Stomach smooth muscle (tissue), 2 donors: Measurements from ENCODE around the gene PKHD1.

ENCODE experiments used
- H3K27ac ChIP-seq: one replicate; pipeline ENCODE4 v1.7.0; 2013; ENCODE audit warnings: mild to moderate bottlenecking, low read length, inconsistent platforms
- H3K27me3 ChIP-seq, 2 donors: one replicate each; pipeline ENCODE4 v1.7.0; 2013; ENCODE audit warnings: low read length in 2 of 2; ENCODE audit not compliant: insufficient read depth in 2 of 2, control insufficient read depth in 1 of 2
- H3K36me3 ChIP-seq, 2 donors: one replicate each; pipeline ENCODE4 v1.7.0; 2013; ENCODE audit warnings: low read length in 2 of 2; ENCODE audit not compliant: control insufficient read depth in 2 of 2, insufficient read depth in 2 of 2
- H3K4me1 ChIP-seq: one replicate; pipeline ENCODE4 v1.7.0; 2013; ENCODE audit warnings: low read length; ENCODE audit not compliant: control insufficient read depth, insufficient read depth
- H3K4me3 ChIP-seq, 2 donors: one replicate each; pipeline ENCODE4 v1.7.0; 2013; ENCODE audit warnings: low read length in 2 of 2
- H3K9ac ChIP-seq, 2 donors: one replicate each; pipeline ENCODE4 v1.7.0; 2013; ENCODE audit warnings: low read length in 2 of 2, mild to moderate bottlenecking in 1 of 2
- H3K9me3 ChIP-seq, 2 donors: one replicate each; pipeline ENCODE4 v1.7.0; 2013; ENCODE audit warnings: low read length in 2 of 2; ENCODE audit not compliant: control insufficient read depth in 2 of 2
- donor health status: healthy.
- donor health status: Pancreatic carcinoma.

PKHD1 gene

DNA sequence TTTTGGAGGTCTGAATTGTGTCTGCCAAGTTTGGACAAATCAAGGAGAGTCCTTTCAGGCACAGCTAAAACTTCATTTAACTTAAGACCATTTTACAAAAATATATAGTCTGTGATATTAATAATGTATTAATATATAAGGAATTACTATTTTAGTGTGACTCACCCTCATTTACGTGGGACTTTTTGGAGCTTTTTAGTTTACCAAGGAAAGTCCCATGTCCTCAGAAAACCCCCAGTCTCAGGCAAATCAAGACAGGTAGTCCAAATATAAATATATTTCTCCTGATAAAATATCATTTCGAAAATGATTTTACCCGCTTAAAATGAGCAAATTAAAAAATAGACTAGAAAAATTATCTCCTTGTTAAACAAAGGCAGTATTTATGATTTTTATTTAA lies 479.0 kb downstream of the PKHD1 start:
- Histone ChIP-seq H3K27ac (no peak overlapping the region), H3K4me3 (no peak overlapping the region), H3K9me3 (no peaks in the 10 kb centered on the region), H3K4me1 (no peaks in the 10 kb centered on the region), H3K9ac (no peak overlapping the region), H3K27me3 (no peaks in the 10 kb centered on the region), H3K36me3 (no peaks in the 10 kb centered on the region)

DNA sequence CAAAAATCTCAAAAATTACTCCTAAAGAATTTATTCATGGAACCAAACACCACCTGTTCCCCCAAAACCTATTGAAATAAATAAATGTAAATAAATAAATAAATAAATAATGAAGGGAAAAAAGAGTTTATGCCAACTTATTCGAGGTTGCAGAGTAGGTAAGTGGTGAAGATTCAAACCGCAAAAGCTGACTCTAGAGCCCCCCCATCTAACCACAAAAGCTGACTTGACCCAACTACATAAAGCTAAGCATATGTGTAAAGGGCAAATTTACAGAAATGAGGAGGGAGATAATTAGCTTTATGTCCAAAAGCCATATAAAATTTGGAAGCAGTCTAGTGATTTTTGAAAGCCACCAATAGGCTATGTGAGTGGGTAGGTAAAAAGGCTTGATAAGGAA lies 486.9 kb downstream of the PKHD1 start:
- no peak overlapping the region for H3K9ac ChIP-seq
- H3K27me3 ChIP-seq, result no peaks in the 10 kb centered on the region
- H3K36me3 ChIP-seq, result no peaks in the 10 kb centered on the region
- no peak overlapping the region for H3K4me3 ChIP-seq
- H3K27ac ChIP-seq, result no peak overlapping the region
- no peaks in the 10 kb centered on the region for H3K9me3 ChIP-seq
- no peaks in the 10 kb centered on the region for H3K4me1 ChIP-seq

DNA sequence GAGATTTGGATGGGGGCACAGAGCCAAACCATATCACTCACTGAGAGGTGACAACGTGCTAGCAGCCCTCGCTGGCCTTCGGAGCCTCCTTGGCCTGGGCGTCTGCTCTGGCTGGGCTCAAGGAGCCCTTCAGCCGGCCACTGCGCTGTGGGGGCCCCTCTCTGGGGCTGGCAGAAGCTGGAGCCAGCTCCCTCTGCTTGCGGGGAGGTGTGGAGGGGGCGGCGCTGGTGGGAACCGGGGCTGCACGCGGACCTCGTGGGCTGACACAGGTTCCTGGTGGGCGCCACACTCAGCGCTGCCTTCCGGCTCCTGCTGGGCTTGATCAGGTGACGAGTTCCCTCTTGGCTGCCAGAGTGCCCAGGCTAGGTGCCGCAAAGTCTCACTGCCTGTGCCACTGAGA lies 489.2 kb downstream of the PKHD1 start:
- H3K4me3 ChIP-seq, result no peak overlapping the region

DNA sequence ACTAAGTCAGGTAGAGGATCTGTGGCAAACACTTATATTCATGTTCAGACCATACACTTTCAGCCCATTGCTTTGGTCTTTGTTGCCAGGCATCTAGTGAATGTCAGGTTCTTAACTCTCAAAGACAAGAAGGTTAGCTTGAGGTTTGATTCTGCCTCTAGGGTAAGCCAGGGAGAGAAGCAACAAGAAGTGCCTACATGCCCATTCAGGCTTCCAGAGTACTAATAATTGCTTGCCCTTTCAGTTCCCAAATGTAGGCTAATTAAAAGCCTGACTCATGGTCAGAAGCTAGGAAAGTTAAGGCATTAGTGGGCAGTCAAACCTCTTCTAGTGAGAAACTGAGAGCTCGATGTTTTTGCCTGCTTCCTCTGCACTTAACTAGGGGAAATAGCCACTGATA lies 492.4 kb downstream of the PKHD1 start:
- Histone ChIP-seq H3K27ac (no peak overlapping the region), H3K36me3 (no peaks in the 10 kb centered on the region), H3K9ac (no peak overlapping the region), H3K27me3 (no peaks in the 10 kb centered on the region), H3K4me3 (no peak overlapping the region), H3K4me1 (no peaks in the 10 kb centered on the region), H3K9me3 (no peaks in the 10 kb centered on the region)

More for the DNA sequence above, 489.2 kb downstream of the PKHD1 start:
- Histone ChIP-seq H3K9ac (no peak overlapping the region), H3K27ac (no peak overlapping the region), H3K36me3 (no peaks in the 10 kb centered on the region), H3K4me1 (no peaks in the 10 kb centered on the region), H3K27me3 (no peaks in the 10 kb centered on the region), H3K9me3 (no peaks in the 10 kb centered on the region)

DNA sequence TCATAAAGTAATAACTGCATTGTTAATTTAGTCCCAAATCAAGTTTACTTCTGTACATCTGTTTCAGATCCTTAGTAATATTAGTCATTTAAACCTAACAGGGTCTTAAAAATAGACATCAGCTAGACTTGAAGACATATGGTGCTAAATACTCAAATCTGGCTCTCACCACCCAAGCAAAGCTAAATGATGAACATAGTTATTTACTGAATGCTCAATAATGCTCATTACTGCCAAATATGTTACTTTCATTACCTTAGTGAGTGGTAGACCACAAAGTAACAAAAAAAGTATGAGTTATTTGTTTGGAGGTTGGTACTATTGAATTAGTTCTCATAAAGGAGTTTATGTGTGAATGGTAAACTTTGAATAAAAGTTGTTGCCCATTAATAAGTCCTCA lies 502.1 kb downstream of the PKHD1 start:
- no peak overlapping the region for H3K9ac ChIP-seq
- no peaks in the 10 kb centered on the region for H3K4me1 ChIP-seq
- H3K4me3 ChIP-seq, result no peak overlapping the region
- H3K27me3 ChIP-seq, result no peaks in the 10 kb centered on the region
- H3K9me3 ChIP-seq, result no peaks in the 10 kb centered on the region
- no peaks in the 10 kb centered on the region for H3K36me3 ChIP-seq
- no peak overlapping the region for H3K27ac ChIP-seq

DNA sequence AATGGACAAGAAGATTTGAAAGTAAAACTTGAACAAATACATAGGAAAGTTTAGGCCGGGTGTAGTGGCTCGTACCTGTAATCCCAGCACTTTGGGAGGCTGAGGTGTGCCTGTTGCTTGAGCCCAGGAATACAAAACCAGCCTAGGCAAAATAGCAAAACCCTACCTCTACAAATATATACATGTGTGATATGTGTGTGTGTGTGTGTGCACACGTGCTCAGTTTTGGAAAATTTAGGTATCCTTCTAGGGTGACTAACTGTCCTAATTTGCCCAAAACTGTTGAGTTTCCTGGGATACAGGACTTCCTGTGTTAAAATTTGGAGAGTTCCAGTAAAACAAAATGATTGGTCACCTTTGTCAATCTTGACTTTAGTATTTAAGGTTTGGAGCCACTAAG lies 503.2 kb downstream of the PKHD1 start:
- Histone ChIP-seq H3K4me3 (no peak overlapping the region), H3K36me3 (no peaks in the 10 kb centered on the region), H3K27ac (no peak overlapping the region), H3K9me3 (no peaks in the 10 kb centered on the region), H3K9ac (no peak overlapping the region), H3K4me1 (no peaks in the 10 kb centered on the region), H3K27me3 (no peaks in the 10 kb centered on the region)

DNA sequence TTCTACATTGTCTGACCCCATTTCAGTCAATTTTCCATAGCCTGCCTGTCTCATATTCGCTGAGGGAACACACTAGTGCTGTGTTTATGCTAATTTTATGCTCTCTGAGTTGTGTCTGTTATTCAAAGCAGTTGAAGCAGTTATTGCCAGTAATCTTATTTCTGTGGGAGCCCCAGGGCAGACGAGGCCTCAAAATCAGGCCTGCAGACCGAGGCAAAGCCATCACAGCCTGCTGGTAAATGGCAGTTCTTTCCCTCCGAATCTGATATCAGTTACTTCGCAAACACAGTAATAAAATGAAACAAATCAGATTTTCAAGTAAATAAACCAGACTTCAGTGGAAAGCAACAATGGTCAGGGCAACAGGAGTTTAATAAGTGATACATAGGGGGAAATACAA lies 508.4 kb downstream of the PKHD1 start:
- H3K9me3 ChIP-seq, result no peaks in the 10 kb centered on the region
- no peak overlapping the region for H3K27ac ChIP-seq
- no peaks in the 10 kb centered on the region for H3K4me1 ChIP-seq
- H3K27me3 ChIP-seq, result no peaks in the 10 kb centered on the region
- H3K36me3 ChIP-seq, result no peaks in the 10 kb centered on the region
- H3K4me3 ChIP-seq, result no peak overlapping the region
- no peak overlapping the region for H3K9ac ChIP-seq

DNA sequence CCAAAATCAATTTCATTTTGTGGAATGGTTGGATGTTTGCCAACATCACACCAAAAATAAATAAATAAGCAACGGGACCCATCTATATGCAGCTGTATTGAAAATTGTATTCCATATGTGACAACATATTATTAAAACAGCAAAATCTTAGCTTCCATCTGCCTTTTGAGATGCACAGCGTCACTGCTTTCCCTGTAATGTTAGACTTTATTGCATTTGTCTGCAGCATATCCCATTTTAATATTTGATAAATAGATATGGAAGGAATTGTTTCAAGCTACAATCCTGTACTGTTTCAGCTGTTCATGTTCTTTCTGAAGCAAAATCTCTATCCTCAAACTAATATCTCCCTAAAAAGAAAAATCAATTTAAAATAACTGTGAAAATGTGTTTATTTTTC lies 509.1 kb downstream of the PKHD1 start:
- no peaks in the 10 kb centered on the region for H3K9me3 ChIP-seq
- H3K9ac ChIP-seq, result no peak overlapping the region
- H3K27me3 ChIP-seq, result no peaks in the 10 kb centered on the region
- H3K4me3 ChIP-seq, result no peak overlapping the region
- no peaks in the 10 kb centered on the region for H3K4me1 ChIP-seq
- H3K27ac ChIP-seq, result no peak overlapping the region
- no peaks in the 10 kb centered on the region for H3K36me3 ChIP-seq

DNA sequence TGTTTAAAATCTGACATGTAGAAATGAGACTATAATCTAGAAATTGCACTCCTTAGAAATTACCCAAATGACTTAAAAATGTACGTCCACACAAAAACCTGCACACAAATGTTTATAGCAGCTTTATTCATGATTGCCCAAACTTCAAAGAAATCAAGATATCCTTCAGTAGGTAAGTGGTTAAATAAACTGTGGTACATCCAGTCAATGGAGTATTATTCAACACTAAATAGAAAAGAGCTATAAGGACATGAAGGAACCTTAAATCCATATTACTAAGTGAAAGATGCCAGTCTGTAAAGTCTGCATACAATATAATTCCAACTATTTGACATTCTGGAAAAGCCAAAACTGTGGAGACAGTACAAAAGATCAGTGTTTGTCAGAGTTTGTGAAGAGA lies 513.4 kb downstream of the PKHD1 start:
- Histone ChIP-seq H3K4me3 (no peak overlapping the region), H3K27me3 (no peaks in the 10 kb centered on the region), H3K36me3 (no peaks in the 10 kb centered on the region), H3K9me3 (peaks cover 0 to 4% of the 10 kb centered on the region in 2 donors), H3K9ac (no peak overlapping the region), H3K4me1 (no peaks in the 10 kb centered on the region), H3K27ac (no peak overlapping the region)

DNA sequence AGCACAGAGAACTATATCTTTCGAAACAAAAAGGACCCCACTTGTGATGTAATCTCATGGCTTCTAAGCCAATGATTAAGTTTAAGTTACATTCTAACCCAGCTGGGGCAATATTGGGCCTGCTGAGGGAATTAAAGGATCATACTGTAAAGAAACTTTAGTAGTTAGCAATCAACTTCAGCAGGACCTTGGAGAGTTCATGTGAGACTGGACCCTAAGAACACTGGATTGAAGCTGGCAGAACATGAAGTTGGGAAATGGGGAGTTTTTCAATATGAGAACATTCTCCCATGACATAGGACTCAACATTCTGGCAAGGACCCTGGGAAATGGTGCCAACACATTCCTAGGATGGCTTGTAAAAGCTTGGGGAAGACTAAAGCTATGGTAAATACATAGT lies 516.2 kb downstream of the PKHD1 start:
- Histone ChIP-seq H3K4me3 (no peak overlapping the region), H3K4me1 (no peaks in the 10 kb centered on the region), H3K27me3 (no peaks in the 10 kb centered on the region), H3K9me3 (peaks cover 0 to 4% of the 10 kb centered on the region in 2 donors), H3K9ac (no peak overlapping the region), H3K36me3 (no peaks in the 10 kb centered on the region), H3K27ac (no peak overlapping the region)

DNA sequence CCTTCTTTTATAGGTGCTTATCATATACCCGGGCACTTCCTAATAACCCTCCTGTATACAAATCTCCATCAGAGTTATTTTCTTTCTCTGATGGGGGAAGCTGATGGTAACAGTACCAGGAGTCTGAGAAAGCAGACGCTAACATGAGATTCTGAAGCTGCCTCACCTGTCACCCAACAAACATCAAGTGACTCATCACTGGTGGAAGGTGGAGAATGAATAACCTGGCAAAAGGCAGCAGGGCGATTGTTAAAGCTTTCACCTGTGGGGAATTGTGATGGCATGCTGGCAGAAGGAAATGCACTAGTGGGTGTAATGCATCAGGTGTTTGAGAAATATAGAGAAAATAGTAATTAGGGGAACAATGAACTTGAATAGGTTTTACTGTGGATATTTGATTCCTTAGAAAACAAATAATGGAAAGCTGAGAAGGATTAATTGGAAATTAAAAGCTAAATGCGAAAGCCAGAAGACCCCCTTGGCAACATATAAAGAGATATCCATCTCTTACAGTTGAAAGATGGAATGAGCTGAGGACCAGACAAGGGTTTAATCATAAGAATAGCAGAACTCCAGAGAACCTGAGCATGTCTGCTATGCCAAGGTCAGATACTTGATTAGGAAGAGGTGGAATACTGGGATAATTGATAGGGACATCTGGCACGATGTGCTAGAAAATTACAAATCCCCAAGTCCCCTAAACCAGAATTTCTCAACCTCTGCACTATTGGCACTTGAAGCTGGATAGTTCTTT lies 517.1 kb downstream of the PKHD1 start:
- Histone ChIP-seq H3K36me3 (no peaks in the 10 kb centered on the region), H3K4me1 (no peaks in the 10 kb centered on the region), H3K27ac (no peak overlapping the region), H3K9me3 (peaks cover 0 to 4% of the 10 kb centered on the region in 2 donors), H3K9ac (no peak overlapping the region), H3K4me3 (no peak overlapping the region), H3K27me3 (no peaks in the 10 kb centered on the region)
